Measurements from ENCODE around the gene PRDM13. TPM values are rescaled to one million over a fixed set of nuclear protein-coding genes. Genes with fewer than 3 reads are reported as not detected.

The PRDM13 gene
- not detected in 2 replicates for total RNA-seq

DNA sequence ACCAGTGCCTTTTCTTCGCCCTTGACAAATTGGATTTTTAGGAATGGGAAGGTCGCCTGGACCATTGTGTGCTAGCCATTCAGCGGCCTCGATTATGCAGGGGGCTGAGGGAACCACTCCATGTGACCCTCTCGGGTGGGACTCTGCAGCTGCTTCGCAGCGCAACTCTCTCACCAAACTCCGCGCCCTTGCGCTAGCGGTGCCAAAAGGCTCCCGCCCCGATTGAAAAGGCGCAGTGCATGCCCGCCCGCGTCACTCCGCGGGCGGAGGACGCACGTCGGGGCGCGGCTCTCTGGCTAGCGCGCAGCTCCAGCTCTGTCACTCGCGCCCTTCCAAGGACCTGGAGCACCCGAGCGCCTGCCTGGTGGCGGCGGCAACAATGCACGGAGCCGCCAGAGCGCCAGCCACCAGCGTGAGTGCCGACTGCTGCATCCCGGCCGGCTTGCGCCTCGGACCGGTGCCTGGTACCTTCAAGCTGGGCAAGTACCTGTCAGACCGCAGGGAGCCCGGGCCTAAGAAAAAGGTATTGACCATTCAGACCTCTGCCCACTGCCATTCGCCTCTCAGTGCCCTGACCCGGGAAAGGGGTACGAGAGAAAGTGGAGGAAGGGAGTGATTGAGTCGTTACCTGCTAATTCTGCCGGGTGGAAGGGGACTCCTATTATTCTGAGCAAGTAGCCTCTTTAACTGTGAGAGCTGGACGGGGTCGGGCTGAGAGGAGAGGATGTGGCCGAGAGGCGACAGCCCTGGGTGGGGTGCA is at the start of gene PRDM13:
PRDM13 (plus strand) TSS at position 178 of the 760 bp plus-strand sequence; CDS start at position 380, 202 bp downstream.

DNA sequence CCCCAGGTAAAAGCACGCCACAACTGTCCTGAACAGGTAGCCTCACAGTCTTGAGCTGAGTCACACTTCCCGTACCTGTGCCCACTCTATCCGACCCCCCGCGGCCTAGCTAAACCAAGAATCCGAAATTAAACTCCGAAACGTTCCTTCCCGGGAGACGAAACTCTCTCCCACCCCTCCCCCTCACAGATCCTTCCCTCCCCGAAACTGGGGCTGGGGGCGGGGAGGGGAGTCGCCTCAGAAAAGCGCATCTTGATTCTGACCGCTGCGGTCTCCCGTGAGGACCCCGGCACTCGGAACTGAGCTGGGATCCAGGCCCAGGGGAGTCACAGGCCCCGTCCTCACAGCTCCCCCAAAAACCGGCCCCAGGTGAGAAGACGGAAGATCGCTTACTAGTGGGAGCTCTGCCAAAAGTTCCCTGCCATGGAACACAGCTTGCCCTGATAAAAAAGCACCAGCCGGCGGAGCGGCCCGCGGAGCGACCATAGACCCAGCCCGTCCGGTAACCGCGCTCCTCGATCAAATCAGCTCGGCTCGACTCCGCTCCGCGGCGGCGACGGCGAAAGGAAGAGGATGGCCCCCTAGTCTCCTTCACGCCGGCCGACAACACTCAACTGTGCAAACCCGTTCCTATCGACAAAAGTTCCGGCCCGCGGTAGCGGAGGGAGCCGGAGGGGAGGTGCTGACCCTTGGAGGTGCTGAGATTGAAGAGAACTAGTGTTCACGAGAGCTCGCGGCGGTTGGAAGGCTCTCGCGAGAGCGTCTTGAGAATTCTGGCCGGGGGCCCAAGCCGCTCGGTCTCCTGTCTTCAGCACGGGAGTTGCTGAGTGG is 38.3 kb upstream of the PRDM13 start, which contains the start of gene CCNC:
CCNC (minus strand) TSS at position 558 of the 831 bp plus-strand sequence; CDS start at position 425, 133 bp downstream.

Small RNAs within 50 kb of the gene (small RNA-seq; reads per million reads assigned to genes)
- gene RF00019 (ENCODE audit: low replicate concordance), result not detected

Other genes starting within 250 kb of the PRDM13 start
- gene COQ3, start 212.6 kb upstream of the PRDM13 start, total RNA-seq, result 1.5 and 5.6 TPM in 2 replicates
- gene PNISR, start 181.5 kb upstream of the PRDM13 start, total RNA-seq, result 47.5 and 71.0 TPM in 2 replicates
- gene USP45, start 91.4 kb upstream of the PRDM13 start, total RNA-seq, result 16.4 and 19.5 TPM in 2 replicates
- 75.1 and 97.1 TPM in 2 replicates for gene CCNC, start 38.2 kb upstream of the PRDM13 start, total RNA-seq